HepG2 (cell line): ENCODE data around the gene PARK7. TPM values are rescaled to one million over a fixed set of nuclear protein-coding genes. Genes with fewer than 3 reads are reported as not detected.

Source experiments
- ATAC-seq: fragments of 200-7000 bp; cut with Tn5 transposase; 3 replicates; pipeline ENCODE4 v1.9.1; 2020; ENCODE audit warnings: mild to moderate bottlenecking, moderate library complexity
- BruUV-seq: library from RNA; stranded (reverse); fragments of 400-500 nt; replicated peaks from 2 replicates; lab custom pipeline; 2021; lab: Mats Ljungman, UMichigan
- CTCF ChIA-PET: fragments of 300-600 bp; formaldehyde crosslinking; extraction: SDS; loops from one replicate; lab custom pipeline; 2021; ENCODE audit warnings: low total read pairs, inconsistent platforms, low intra/inter-chr PET ratio; lab: Yijun Ruan, JAX
- POLR2A ChIA-PET: fragments of 350-600 bp; sonication (Branson Sonifier 250); formaldehyde crosslinking; loops from one replicate; lab custom pipeline; 2020; ENCODE audit warnings: antibody characterized with exemption, inconsistent platforms; lab: Yijun Ruan, JAX
- DNase-seq: peaks from one replicate; pipeline ENCODE4 v3.0.0-alpha.2; 2015; ENCODE audit warnings: low spot score
- FAIRE-seq: peaks from 3 replicates; lab custom pipeline; 2011; peaks lifted over from hg19 to GRCh38; lab: Jason Lieb, UNC
- H2AFZ ChIP-seq: one replicate; pipeline ENCODE4 v1.6.1; 2011; ENCODE audit warnings: low read length, inconsistent platforms
- H3K27ac ChIP-seq: fragments of 300-600 bp; 3 replicates; pipeline ENCODE4 v1.8.0; 2011; ENCODE audit warnings: mixed run types, mild to moderate bottlenecking, mixed read lengths, low read length, inconsistent platforms; ENCODE audit not compliant: insufficient read depth; ENCODE audit errors: extremely low read length
- H3K27me3 ChIP-seq, 2 experiments: fragments of 200-600 bp in 1 of 2; 2 replicates in 1 of 2; 3 replicates in 1 of 2; pipeline versions ENCODE4 v1.6.0 to v1.8.0; 2011; ENCODE audit warnings: low read length in 2 of 2, mild to moderate bottlenecking in 2 of 2, moderate library complexity in 2 of 2, inconsistent platforms in 1 of 2; ENCODE audit not compliant: insufficient read depth in 2 of 2, control insufficient read depth in 1 of 2
- H3K36me3 ChIP-seq, 2 experiments: fragments of 200-600 bp in 1 of 2; replicated peaks in 1 of 2; 2 replicates in 1 of 2; 3 replicates in 1 of 2; pipeline versions ENCODE4 v1.5.1 to v1.8.0; 2011; ENCODE audit warnings: low read length in 2 of 2, inconsistent platforms in 1 of 2; ENCODE audit not compliant: insufficient read depth in 2 of 2, control insufficient read depth in 1 of 2
- H3K4me1 ChIP-seq: 2 replicates; pipeline ENCODE4 v1.5.1; 2012; ENCODE audit warnings: low read length, inconsistent platforms; ENCODE audit not compliant: insufficient read depth
- H3K4me2 ChIP-seq: 2 replicates; pipeline ENCODE4 v1.6.0; 2011; ENCODE audit warnings: low read depth, low read length, inconsistent platforms
- H3K4me3 ChIP-seq, 3 experiments: fragments of 200-600 bp in 1 of 3; sonication (generic), shearing (Covaris generic) in 1 of 3; replicated peaks in 1 of 3; 2 replicates each; pipeline ENCODE4 v1.5.1; 2011 to 2016; ENCODE audit warnings: low read length in 3 of 3, inconsistent platforms in 2 of 3, low read depth in 2 of 3, mild to moderate bottlenecking in 2 of 3, control low read depth in 1 of 3, mixed read lengths in 1 of 3; ENCODE audit not compliant: insufficient read depth in 1 of 3
- H3K79me2 ChIP-seq: one replicate; pipeline ENCODE4 v1.6.1; 2011; ENCODE audit warnings: low read length, inconsistent platforms; ENCODE audit not compliant: insufficient read depth
- H3K9ac ChIP-seq: 2 replicates; pipeline ENCODE4 v1.6.0; 2011; ENCODE audit warnings: mild to moderate bottlenecking, low read depth, low read length, inconsistent platforms; ENCODE audit not compliant: insufficient read depth
- H3K9me3 ChIP-seq: 2 replicates; pipeline ENCODE4 v1.5.1; 2012; ENCODE audit warnings: mild to moderate bottlenecking, low read length
- H4K20me1 ChIP-seq: 2 replicates; pipeline ENCODE4 v1.6.0; 2011; ENCODE audit warnings: inconsistent platforms, mild to moderate bottlenecking, low read length, moderate library complexity; ENCODE audit not compliant: insufficient read depth
- DPF2 ChIP-seq: sonication (generic); formaldehyde crosslinking; IDR thresholded peaks from 2 replicates; pipeline ENCODE4 v1.4.0; 2020; ENCODE audit warnings: mild to moderate bottlenecking, low read depth, missing genetic modification reagents, borderline replicate concordance
- FOXK1 ChIP-seq: sonication (generic); formaldehyde crosslinking; IDR thresholded peaks from 2 replicates; pipeline ENCODE4 v1.4.0; 2020; ENCODE audit warnings: low read depth, missing genetic modification reagents, borderline replicate concordance
- NCOR1 ChIP-seq: fragments of 200-600 bp; sonication (generic); IDR thresholded peaks from 2 replicates; pipeline ENCODE4 v1.7.0; 2017; ENCODE audit warnings: antibody characterized with exemption, low read length, borderline replicate concordance
- RXRA ChIP-seq: sonication (generic); formaldehyde crosslinking; IDR thresholded peaks from 2 replicates; pipeline ENCODE4 v1.5.1; 2020; ENCODE audit warnings: missing genetic modification reagents
- ZBTB14 ChIP-seq: sonication (generic); formaldehyde crosslinking; IDR thresholded peaks from 2 replicates; pipeline ENCODE4 v1.4.0; 2020; ENCODE audit warnings: missing genetic modification reagents
- ZNF275 ChIP-seq: sonication (generic); formaldehyde crosslinking; IDR thresholded peaks from 2 replicates; pipeline ENCODE4 v1.8.0; 2022; ENCODE audit warnings: missing genetic modification reagents, mild to moderate bottlenecking, inconsistent platforms, borderline replicate concordance
- WGBS: methylation state at CpG from one replicate; pipeline ENCODE4 v1.1.6; 2017; ENCODE audit warnings: low lambda C conversion rate; 5-methylcytosine and 5-hydroxymethylcytosine counted together
- in situ Hi-C: cut with HindIII; loops from 2 replicates; pipeline ENCODE4 v1.10.0; 2017; ENCODE audit warnings: low pct_unique_long_range_greater_than_20kb; ENCODE audit not compliant: extremely low pct_ligation_motif_present
- intact Hi-C: fragments of 100-400 bp; cut with micrococcal nuclease; formaldehyde crosslinking; loops from one replicate; pipeline ENCODE4 v1.10.0; 2022; ENCODE audit not compliant: unreplicated experiment
- polyA plus RNA-seq, 8 experiments: library from polyadenylated mRNA; depleted of rRNA in 3 of 8; stranded (reverse) in 7 of 8; unstranded in 1 of 8; fragments of >200 nt; fragmentation: Illumina TruSeq in 4 of 8; extraction: Trizol in 4 of 8; gene quantifications; 2 replicates each; pipeline versions ENCODE4 v1.2.1 to v1.2.3, GENCODE V29; 2011 to 2016; ENCODE audit warnings: low read depth in 4 of 8, missing spikeins in 1 of 8, mixed read lengths in 1 of 8; ENCODE audit not compliant: insufficient read depth in 1 of 8
- total RNA-seq, 5 experiments: library from RNA; depleted of rRNA; stranded (reverse); fragments of >200 nt; fragmentation: Illumina TruSeq; extraction: Trizol; gene quantifications; 2 replicates each; pipeline ENCODE4 v1.2.3, GENCODE V29; 2016; ENCODE audit warnings: low read depth in 1 of 5

PARK7 gene
- total and polyA plus RNA-seq, 2 of the 13 experiments (the other 11 are each of a cell fraction or from before 2014, with no cell fraction given), result 212 to 296 TPM

DNA sequence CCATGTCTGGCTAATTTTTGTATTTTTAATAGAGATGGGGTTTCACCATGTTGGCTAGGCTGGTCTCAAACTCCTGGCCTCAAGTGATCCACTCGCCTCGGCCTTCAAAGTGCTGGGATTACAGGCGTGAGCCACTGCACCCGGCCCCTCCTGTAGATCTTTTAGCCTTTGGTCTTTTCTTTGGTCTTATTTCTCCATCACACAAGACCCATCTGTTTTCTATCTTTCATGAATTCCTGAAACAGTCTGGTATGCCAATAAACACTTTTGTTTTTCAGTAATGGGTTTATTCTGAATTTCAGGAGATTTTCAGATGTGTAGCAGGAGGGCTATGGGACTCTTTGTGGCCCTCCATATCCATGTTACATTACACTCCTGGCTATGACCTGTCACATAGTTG is 41.4 kb downstream of the PARK7 start:
- 93% methylated on average over 4 of the region's 4 CpGs for WGBS
- Histone ChIP-seq H3K79me2 (no peaks in the 10 kb centered on the region), H3K4me1 (peaks cover 29% of the 10 kb centered on the region), H3K27ac (no peak overlapping the region), H4K20me1 (0 out of 2 replicates have a peak, but pooled peaks cover 7% of the 10 kb centered on the region), H3K4me3 (no peak overlapping the region), H3K9me3 (no peaks in the 10 kb centered on the region), H3K27me3 (no peaks in the 10 kb centered on the region), H3K4me2 (no peak overlapping the region), H3K36me3 (no peaks in the 10 kb centered on the region; a peak in 1 of 5 replicates), H2AFZ (no peak overlapping the region), H3K9ac (no peak overlapping the region)
- ChIA-PET POLR2A (no interaction called here), CTCF (no interaction called here)
- in situ Hi-C loops (no loop called here), intact Hi-C loops (no loop called here)
- no TSS peak for BruUV-seq
- no peak for DNase-seq
- no peak for FAIRE-seq
- no peak for ATAC-seq
- no peak for TF ChIP-seq ZNF275 (CRISPR knock-in tag)
- TF ChIP-seq FOXK1 (CRISPR knock-in tag), result no peak
- no peak for TF ChIP-seq ZBTB14 (CRISPR knock-in tag)
- no peak for TF ChIP-seq DPF2 (CRISPR knock-in tag)
- no peak for TF ChIP-seq RXRA (CRISPR knock-in tag)
- TF ChIP-seq NCOR1, result no peak
